HuH-7 (cell line): ENCODE results near the gene ZBTB37.
"Not testable (repeated sequence)": the region's sequence is repeated elsewhere in the genome, so short reads cannot be mapped to it uniquely, and the experiment has no call there.

Experiments
- DNase-seq: peaks from one replicate; pipeline ENCODE4 v3.0.0; 2011; ENCODE audit warnings: low spot score

Gene ZBTB37

GRCh38 chr1:173913111-173913510 is 44.9 kb downstream of the ZBTB37 start:
- no peak for DNase-seq

GRCh38 chr1:173914366-173914871 is 46.2 kb downstream of the ZBTB37 start:
- DNase-seq = peak; percentile 34

- no peak for DNase-seq
Measured at GRCh38 chr1:173915596-173915995, 47.4 kb downstream of the ZBTB37 start.

GRCh38 chr1:173916667-173917066 is 48.5 kb downstream of the ZBTB37 start:
- DNase-seq = no peak

- DNase-seq = peak; percentile 43
Measured at GRCh38 chr1:173917149-173917548, 49.0 kb downstream of the ZBTB37 start, which contains the start of gene SERPINC1. Gene SERPINC1, minus strand, starts transcription at chr1:173917327. Its CDS starts 68 bp downstream, at chr1:173917259.

GRCh38 chr1:173917635-173918493 is 49.7 kb downstream of the ZBTB37 start:
- DNase-seq = no peak

GRCh38 chr1:173920861-173921260 is 52.7 kb downstream of the ZBTB37 start:
- no peak for DNase-seq

GRCh38 chr1:173925306-173926242 is 57.4 kb downstream of the ZBTB37 start:
- no peak for DNase-seq

- DNase-seq = not testable (repeated sequence)
Measured at GRCh38 chr1:173930541-173930940, 62.4 kb downstream of the ZBTB37 start.

GRCh38 chr1:173934440-173934839 is 66.3 kb downstream of the ZBTB37 start:
- DNase-seq = no peak

GRCh38 chr1:173937062-173937461 is 68.9 kb downstream of the ZBTB37 start:
- no peak for DNase-seq

GRCh38 chr1:173946380-173946921 is 78.3 kb downstream of the ZBTB37 start:
- no peak for DNase-seq

GRCh38 chr1:173948594-173948993 is 80.4 kb downstream of the ZBTB37 start:
- no peak for DNase-seq
